HepG2 (cell line): ENCODE data around the gene DNMT3B. TPM values are rescaled to one million over a fixed set of nuclear protein-coding genes. Genes with fewer than 3 reads are reported as not detected.
A peak's percentile ranks its signal among the peaks of the same experiment; 100 is the strongest.

Source experiments
- AHDC1 ChIP-seq: sonication (generic); formaldehyde crosslinking; IDR thresholded peaks from 2 replicates; pipeline ENCODE4 v1.5.1; 2020; ENCODE audit warnings: mild to moderate bottlenecking, missing genetic modification reagents, borderline replicate concordance
- CREM ChIP-seq, 2 experiments: sonication (generic) in 1 of 2; formaldehyde crosslinking in 1 of 2; IDR thresholded peaks; 2 replicates each; pipeline versions ENCODE4 v1.4.0 to v1.6.1; 2016 to 2020; ENCODE audit warnings: antibody characterized with exemption in 1 of 2, mild to moderate bottlenecking in 1 of 2, missing genetic modification reagents in 1 of 2
- ESRRA ChIP-seq: sonication (generic); formaldehyde crosslinking; IDR thresholded peaks from 2 replicates; pipeline ENCODE4 v1.5.1; 2020; ENCODE audit warnings: mild to moderate bottlenecking, low read depth, missing genetic modification reagents
- GLI4 ChIP-seq: sonication (generic); formaldehyde crosslinking; IDR thresholded peaks from 2 replicates; pipeline ENCODE4 v1.5.1; 2020; ENCODE audit warnings: missing genetic modification reagents, mild to moderate bottlenecking, moderate library complexity, borderline replicate concordance
- GPN1 ChIP-seq: sonication (generic); formaldehyde crosslinking; IDR thresholded peaks from 2 replicates; pipeline ENCODE4 v1.5.1; 2020; ENCODE audit warnings: missing genetic modification reagents, borderline replicate concordance
- REST ChIP-seq, 2 experiments: IDR thresholded peaks; 2 replicates each; pipeline ENCODE4 v1.6.1; 2011 to 2012; ENCODE audit warnings: low read length in 2 of 2, borderline replicate concordance in 1 of 2, low read depth in 1 of 2, mild to moderate bottlenecking in 1 of 2, moderate library complexity in 1 of 2
- TBX2 ChIP-seq: sonication (generic); formaldehyde crosslinking; IDR thresholded peaks from 2 replicates; pipeline ENCODE4 v1.5.0; 2020; ENCODE audit warnings: missing genetic modification reagents, mild to moderate bottlenecking, borderline replicate concordance
- TCF12 ChIP-seq, 2 experiments: fragments of 450-650 bp in 1 of 2; sonication (generic) in 1 of 2; formaldehyde crosslinking in 1 of 2; IDR thresholded peaks; 2 replicates each; pipeline versions ENCODE4 v1.6.1 to v1.8.0; 2017 to 2022; ENCODE audit warnings: antibody characterized with exemption in 1 of 2, mild to moderate bottlenecking in 1 of 2, missing genetic modification reagents in 1 of 2, moderate library complexity in 1 of 2
- TEAD3 ChIP-seq: optimal IDR thresholded peaks from 2 replicates; pipeline ENCODE3; 2016; ENCODE audit warnings: borderline replicate concordance
- THAP8 ChIP-seq: sonication (generic); formaldehyde crosslinking; IDR thresholded peaks from 2 replicates; pipeline ENCODE4 v1.5.1; 2020; ENCODE audit warnings: missing genetic modification reagents, mild to moderate bottlenecking, borderline replicate concordance
- ZFYVE20 ChIP-seq: sonication (generic); formaldehyde crosslinking; IDR thresholded peaks from 2 replicates; pipeline ENCODE4 v1.8.0; 2023; ENCODE audit warnings: low read depth, mild to moderate bottlenecking, moderate library complexity, missing genetic modification reagents, borderline replicate concordance
- ZNF350 ChIP-seq: sonication (generic); formaldehyde crosslinking; IDR thresholded peaks from 2 replicates; pipeline ENCODE4 v1.4.0; 2020; ENCODE audit warnings: mild to moderate bottlenecking, low read depth, missing genetic modification reagents, borderline replicate concordance
- ZNF432 ChIP-seq: sonication (generic); formaldehyde crosslinking; IDR thresholded peaks from 2 replicates; pipeline ENCODE4 v1.5.0; 2020; ENCODE audit warnings: missing genetic modification reagents, mild to moderate bottlenecking, borderline replicate concordance
- ZNF503 ChIP-seq: sonication (generic); formaldehyde crosslinking; IDR thresholded peaks from 2 replicates; pipeline ENCODE4 v1.4.0; 2020; ENCODE audit warnings: missing genetic modification reagents
- ZNF564 ChIP-seq: sonication (generic); formaldehyde crosslinking; IDR thresholded peaks from 2 replicates; pipeline ENCODE4 v1.8.1; 2023; ENCODE audit warnings: mild to moderate bottlenecking, missing genetic modification reagents
- polyA plus RNA-seq, 8 experiments: library from polyadenylated mRNA; depleted of rRNA in 3 of 8; stranded (reverse) in 7 of 8; unstranded in 1 of 8; fragments of >200 nt; fragmentation: Illumina TruSeq in 4 of 8; extraction: Trizol in 4 of 8; gene quantifications; 2 replicates each; pipeline versions ENCODE4 v1.2.1 to v1.2.3, GENCODE V29; 2011 to 2016; ENCODE audit warnings: low read depth in 4 of 8, missing spikeins in 1 of 8, mixed read lengths in 1 of 8; ENCODE audit not compliant: insufficient read depth in 1 of 8
- total RNA-seq, 5 experiments: library from RNA; depleted of rRNA; stranded (reverse); fragments of >200 nt; fragmentation: Illumina TruSeq; extraction: Trizol; gene quantifications; 2 replicates each; pipeline ENCODE4 v1.2.3, GENCODE V29; 2016; ENCODE audit warnings: low read depth in 1 of 5

Gene DNMT3B
- total and polyA plus RNA-seq, 2 of the 13 experiments (the other 11 are each of a cell fraction or from before 2014, with no cell fraction given): 3.8 to 13.9 TPM

- TF ChIP-seq ZNF503: no peak
- no peak for TF ChIP-seq GPN1 (CRISPR knock-in tag)
- no peak for TF ChIP-seq TEAD3 (CRISPR knock-in tag)
- TF ChIP-seq AHDC1 (CRISPR knock-in tag): no peak
- TF ChIP-seq ZFYVE20 (CRISPR knock-in tag): no peak
- TF ChIP-seq ZNF432 (CRISPR knock-in tag): no peak
- no peak for TF ChIP-seq REST (IDR thresholded peaks at IDR 0.05; ENCODE audit: borderline replicate concordance in 1 of 2, low read depth in 1 of 2, low read length in 2 of 2)
- TF ChIP-seq GLI4 (CRISPR knock-in tag): no peak
- TF ChIP-seq TCF12 (IDR thresholded peaks at IDR 0.05): no peak
- TF ChIP-seq TCF12 (CRISPR knock-in tag; IDR thresholded peaks at IDR 0.05): no peak
- TF ChIP-seq ESRRA (CRISPR knock-in tag): no peak
- TF ChIP-seq ZNF564 (CRISPR knock-in tag): no peak
- no peak for TF ChIP-seq THAP8
- TF ChIP-seq CREM (IDR thresholded peaks at IDR 0.05): no peak
- TF ChIP-seq CREM (CRISPR knock-in tag; IDR thresholded peaks at IDR 0.05): no peak
- TF ChIP-seq TBX2 (CRISPR knock-in tag): peak; percentile 38; the same call in 1 of the 2 replicates
- TF ChIP-seq ZNF350 (CRISPR knock-in tag): no peak; the same call in 1 of the 2 replicates
Observed at GRCh38 chr20:32789896-32790750, 27.9 kb downstream of the DNMT3B start (continued).
